AG04449 (cell line): ENCODE results near the gene TNFRSF1B.

ENCODE experiments used
- CTCF ChIA-PET: fragments of 350-600 bp; formaldehyde crosslinking; extraction: SDS; loops from one replicate; lab custom pipeline; 2021; ENCODE audit warnings: antibody characterized with exemption; lab: Yijun Ruan, JAX
- POLR2A ChIA-PET: fragments of 400-600, 350-600 bp; formaldehyde crosslinking; extraction: SDS; loops from one replicate; lab custom pipeline; 2020; ENCODE audit warnings: antibody characterized with exemption, inconsistent platforms; lab: Yijun Ruan, JAX
- DNase-seq: peaks from one replicate; pipeline ENCODE4 v3.0.0-alpha.2; 2010; ENCODE audit warnings: low read depth, low spot score
- H3K4me3 ChIP-seq: 2 replicates; pipeline ENCODE4 v1.5.1; 2011; ENCODE audit warnings: low read depth, mild to moderate bottlenecking, control low read depth, low read length
- CTCF ChIP-seq: IDR thresholded peaks from one replicate; pipeline ENCODE4 v1.5.1; 2011; ENCODE audit warnings: mild to moderate bottlenecking, moderate library complexity, low read length, control low read depth, inconsistent platforms; ENCODE audit not compliant: insufficient read depth; ENCODE audit errors: missing control alignments

Gene TNFRSF1B

GRCh38 chr1:12258272-12258671, 91.5 kb downstream of the TNFRSF1B start:
- H3K4me3 ChIP-seq: no peak overlapping the region
- ChIA-PET CTCF (interaction anchor here (0.8 to 10.2 kb wide), 2 partner anchors 19 to 29 kb away, joined by 3 to 84 read pairs; no protein-coding TSS in a partner anchor), POLR2A (no interaction called here)
- DNase-seq: no peak
- no peak for TF ChIP-seq CTCF
